Natural killer cell (primary cell): Measurements from ENCODE around the gene FAM162A. TPM values are rescaled to one million over a fixed set of nuclear protein-coding genes. Genes with fewer than 3 reads are reported as not detected.
A peak's percentile ranks its signal among the peaks of the same experiment; 100 is the strongest.

Experiments
- ATAC-seq, 3 donors: fragments of 150-1000 bp in 2 of 3; fragments of 200-7000 bp in 1 of 3; cut with Tn5 transposase; 1 replicate in 1 of 3; 2 replicates in 2 of 3; pipeline ENCODE4 v1.10.0; 2021; ENCODE audit warnings: mild to moderate bottlenecking in 2 of 3, moderate library complexity in 2 of 3
- DNase-seq, 2 donors: peaks; one replicate each; pipeline versions ENCODE4 v3.0.0 to v3.0.0-alpha.2; 2013 to 2021; ENCODE audit warnings: mixed read lengths in 1 of 2
- H3K27ac ChIP-seq: one replicate; pipeline ENCODE4 v1.5.1; 2013; ENCODE audit warnings: mild to moderate bottlenecking, low read length
- H3K27me3 ChIP-seq: one replicate; pipeline ENCODE4 v1.6.1; 2013; ENCODE audit warnings: low read length; ENCODE audit not compliant: control insufficient read depth, insufficient read depth
- H3K36me3 ChIP-seq: one replicate; pipeline ENCODE4 v1.6.1; 2013; ENCODE audit warnings: low read length; ENCODE audit not compliant: control insufficient read depth, insufficient read depth
- H3K4me1 ChIP-seq: one replicate; pipeline ENCODE4 v1.6.1; 2013; ENCODE audit warnings: low read length; ENCODE audit not compliant: control insufficient read depth, insufficient read depth
- H3K4me3 ChIP-seq: one replicate; pipeline ENCODE4 v1.5.1; 2013; ENCODE audit warnings: low read length
- H3K9me3 ChIP-seq: one replicate; pipeline ENCODE4 v1.6.1; 2013; ENCODE audit warnings: low read length; ENCODE audit not compliant: control insufficient read depth, insufficient read depth
- H3K27ac Mint-ChIP-seq, 2 donors: one replicate each; pipeline ENCODE4 v1.8.0; 2022; ENCODE audit warnings: mild to moderate bottlenecking in 2 of 2, mixed read lengths in 2 of 2, moderate library complexity in 1 of 2
- H3K27me3 Mint-ChIP-seq, 2 donors: one replicate each; pipeline ENCODE4 v1.8.0; 2022; ENCODE audit warnings: low read depth in 2 of 2, mixed read lengths in 2 of 2
- H3K36me3 Mint-ChIP-seq: one replicate; pipeline ENCODE4 v1.8.0; 2022; ENCODE audit warnings: mixed read lengths
- H3K4me1 Mint-ChIP-seq, 2 donors: one replicate each; pipeline ENCODE4 v1.8.0; 2022; ENCODE audit warnings: mixed read lengths in 2 of 2
- H3K4me3 Mint-ChIP-seq: one replicate; pipeline ENCODE4 v1.8.0; 2022; ENCODE audit warnings: mild to moderate bottlenecking, moderate library complexity, mixed read lengths
- H3K9me3 Mint-ChIP-seq, 2 donors: one replicate each; pipeline ENCODE4 v1.8.0; 2022; ENCODE audit warnings: mixed read lengths in 2 of 2
- WGBS: methylation state at CpG from one replicate; pipeline ENCODE4 v1.1.7; 2013; ENCODE audit warnings: missing lambda C conversion rate; ENCODE audit not compliant: insufficient coverage; 5-methylcytosine and 5-hydroxymethylcytosine counted together
- intact Hi-C: fragments of 100-400 bp; cut with micrococcal nuclease; formaldehyde crosslinking; loops from one replicate; pipeline ENCODE4 v1.14.2; 2022
- total RNA-seq, 4 donors: library from RNA; stranded (reverse); fragments of 120-200 nt in 1 of 4; gene quantifications; one replicate each; pipeline versions ENCODE4 v1.2.3 to v1.2.4, GENCODE V29; 2013 to 2022
- TF ChIP-seq, protein P1 (sequence below): fragments of 200-600 bp; IDR thresholded peaks from one replicate; pipeline ENCODE4 v1.8.0; 2022; ENCODE audit warnings: antibody characterized with exemption

The FAM162A gene
- total RNA-seq, 3 donors from 2014 or later (not counting 1 experiment from before 2014, with no cell fraction given) = 12.2 to 18.4 (median 16.3) TPM

DNA sequence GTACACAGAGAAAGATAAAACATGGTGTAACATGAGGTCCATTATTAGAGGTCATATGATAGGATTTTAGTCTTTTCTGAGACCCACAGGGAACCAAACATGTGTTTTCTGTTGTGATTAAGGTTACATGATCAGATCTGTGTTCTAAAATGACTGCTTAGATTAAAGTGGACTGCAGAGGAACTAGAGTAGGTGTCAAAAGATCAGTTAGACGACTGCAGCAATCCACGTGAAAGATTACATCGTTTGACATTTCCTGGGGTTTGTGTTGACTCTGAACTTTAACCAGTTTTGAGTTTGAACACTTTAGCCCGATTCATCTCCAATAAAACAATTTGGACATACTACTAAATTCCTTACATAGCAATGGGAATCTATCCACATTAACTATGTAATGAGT is 6.0 kb upstream of the FAM162A start:
- intact Hi-C loops = no loop called here
- H3K36me3 Mint-ChIP-seq = no peaks in the 10 kb centered on the region
- Histone ChIP-seq H3K27me3 (no peaks in the 10 kb centered on the region), H3K4me3 (no peak overlapping the region), H3K4me1 (peaks cover 7% of the 10 kb centered on the region), H3K9me3 (no peaks in the 10 kb centered on the region), H3K27ac (no peak overlapping the region), H3K36me3 (no peaks in the 10 kb centered on the region)
- TF ChIP-seq, protein P1, sequence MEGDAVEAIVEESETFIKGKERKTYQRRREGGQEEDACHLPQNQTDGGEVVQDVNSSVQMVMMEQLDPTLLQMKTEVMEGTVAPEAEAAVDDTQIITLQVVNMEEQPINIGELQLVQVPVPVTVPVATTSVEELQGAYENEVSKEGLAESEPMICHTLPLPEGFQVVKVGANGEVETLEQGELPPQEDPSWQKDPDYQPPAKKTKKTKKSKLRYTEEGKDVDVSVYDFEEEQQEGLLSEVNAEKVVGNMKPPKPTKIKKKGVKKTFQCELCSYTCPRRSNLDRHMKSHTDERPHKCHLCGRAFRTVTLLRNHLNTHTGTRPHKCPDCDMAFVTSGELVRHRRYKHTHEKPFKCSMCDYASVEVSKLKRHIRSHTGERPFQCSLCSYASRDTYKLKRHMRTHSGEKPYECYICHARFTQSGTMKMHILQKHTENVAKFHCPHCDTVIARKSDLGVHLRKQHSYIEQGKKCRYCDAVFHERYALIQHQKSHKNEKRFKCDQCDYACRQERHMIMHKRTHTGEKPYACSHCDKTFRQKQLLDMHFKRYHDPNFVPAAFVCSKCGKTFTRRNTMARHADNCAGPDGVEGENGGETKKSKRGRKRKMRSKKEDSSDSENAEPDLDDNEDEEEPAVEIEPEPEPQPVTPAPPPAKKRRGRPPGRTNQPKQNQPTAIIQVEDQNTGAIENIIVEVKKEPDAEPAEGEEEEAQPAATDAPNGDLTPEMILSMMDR = no peak
- peaks cover 7% of the 10 kb centered on the region in 2 donors for H3K4me1 Mint-ChIP-seq
- 75% methylated on average over 4 of the region's 4 CpGs for WGBS
- H3K27me3 Mint-ChIP-seq = no peaks in the 10 kb centered on the region
- ATAC-seq (no peak), DNase-seq (no peak)
- no peak overlapping the region for H3K27ac Mint-ChIP-seq
- no peak overlapping the region for H3K4me3 Mint-ChIP-seq
- no peaks in the 10 kb centered on the region for H3K9me3 Mint-ChIP-seq

DNA sequence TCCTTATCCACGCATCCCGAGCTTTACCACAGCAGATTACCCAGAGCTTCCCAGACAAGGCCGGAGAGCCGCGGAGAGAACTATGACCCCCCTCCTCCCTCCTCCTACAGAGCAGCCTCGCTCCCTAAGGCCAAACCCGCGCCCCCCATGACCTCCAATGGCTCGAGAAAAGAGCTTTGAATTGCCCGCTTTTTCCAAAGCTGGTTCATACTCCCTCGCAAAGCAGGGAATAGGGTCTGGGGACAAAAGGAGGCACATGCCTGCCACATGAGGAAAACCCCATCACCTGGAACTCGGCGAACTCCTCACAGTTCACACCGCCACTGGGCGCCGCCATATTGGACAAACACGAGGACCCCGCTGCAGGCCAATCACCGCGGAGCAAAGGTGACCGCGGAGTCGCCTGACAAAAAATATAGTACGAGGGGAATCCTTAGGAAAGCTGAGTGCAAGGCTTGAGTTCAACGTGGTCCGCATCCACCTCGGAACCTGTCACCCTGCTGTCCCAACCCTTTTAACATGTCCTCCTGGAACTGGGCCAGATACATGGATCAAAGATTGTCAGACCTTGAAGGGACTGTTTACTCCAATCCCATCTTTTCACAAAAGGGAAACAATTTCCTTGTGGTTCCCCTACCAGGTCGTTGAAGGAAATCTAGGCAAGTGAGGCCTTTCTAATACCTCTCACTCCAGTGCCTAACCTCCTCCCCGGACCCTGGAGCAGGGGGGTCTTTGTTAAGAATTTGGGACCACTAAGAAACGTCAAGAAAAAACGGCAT is 905 bp upstream of the FAM162A start, which contains the start of gene MIX23:
MIX23 (minus strand) TSS at position 344 of the 779 bp plus-strand sequence; CDS start at position 337, 7 bp downstream.
- Mint-ChIP-seq H3K36me3 (no peaks in the 10 kb centered on the region), H3K4me3 (peak within 1 kb of the TSS; percentile 91), H3K9me3 (no peaks in the 10 kb centered on the region), H3K4me1 (peaks cover 23% of the 10 kb centered on the region in 2 donors), H3K27me3 (no peaks in the 10 kb centered on the region), H3K27ac (peak within 1 kb of the TSS; percentile 86 to 89)
- no peaks in the 10 kb centered on the region for H3K27me3 ChIP-seq
- peak; percentile 80 to 89 for DNase-seq
- H3K9me3 ChIP-seq = no peaks in the 10 kb centered on the region
- peaks cover 3% of the 10 kb centered on the region for H3K36me3 ChIP-seq
- peak; percentile 66 to 75 (median 69) for ATAC-seq
- TF ChIP-seq, protein P1 = no peak
- intact Hi-C loops = loop anchor here (5.0 to 10.0 kb wide), 3 partner anchors 132 to 836 kb away; partner anchors contain the start of genes GOLGB1, KPNA1 and POLQ
- peak within 1 kb of the TSS; percentile 74 for H3K27ac ChIP-seq
- WGBS = 0% methylated on average over 29 of the region's 31 CpGs
- H3K4me1 ChIP-seq = peaks cover 15% of the 10 kb centered on the region
- peak within 1 kb of the TSS; percentile 87 for H3K4me3 ChIP-seq

DNA sequence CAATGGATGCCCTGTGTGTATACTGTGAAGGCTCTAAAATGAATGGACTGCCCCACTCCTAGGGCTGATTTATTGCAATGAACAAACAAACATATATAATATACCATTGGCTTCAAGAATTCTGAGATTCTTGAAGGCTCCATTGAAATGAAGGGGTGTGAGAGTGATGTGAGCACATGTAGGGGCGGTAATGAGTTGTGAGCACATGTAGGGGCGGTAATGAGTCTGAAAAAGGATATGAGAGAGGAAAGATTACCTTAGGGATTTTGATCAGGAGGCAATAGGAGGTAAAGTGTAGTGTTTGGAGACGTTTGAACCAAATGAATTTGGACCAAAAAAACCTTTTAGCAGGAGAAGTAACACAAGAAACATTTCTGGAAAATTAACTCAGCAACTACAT is 3.7 kb downstream of the FAM162A start:
- H3K9me3 ChIP-seq = no peaks in the 10 kb centered on the region
- H3K27me3 ChIP-seq = no peaks in the 10 kb centered on the region
- no peak for DNase-seq
- no peak for ATAC-seq
- H3K4me3 Mint-ChIP-seq = no peak overlapping the region
- H3K27me3 Mint-ChIP-seq = no peaks in the 10 kb centered on the region
- peaks cover 3% of the 10 kb centered on the region for H3K36me3 ChIP-seq
- no peaks in the 10 kb centered on the region for H3K36me3 Mint-ChIP-seq
- peaks cover 18 to 19% of the 10 kb centered on the region in 2 donors for H3K4me1 Mint-ChIP-seq
- intact Hi-C loops = loop anchor here (10.0 kb wide), 2 partner anchors 127 to 643 kb away; partner anchors contain the start of genes GOLGB1 and KPNA1
- H3K27ac Mint-ChIP-seq = no peak overlapping the region
- TF ChIP-seq, protein P1 = no peak
- no peak overlapping the region for H3K4me3 ChIP-seq
- 91% methylated on average over 3 of the region's 3 CpGs for WGBS
- H3K4me1 ChIP-seq = peaks cover 10% of the 10 kb centered on the region
- H3K9me3 Mint-ChIP-seq = no peaks in the 10 kb centered on the region
- no peak overlapping the region for H3K27ac ChIP-seq
